Measurements from ENCODE around the gene CDC7.
A peak's percentile ranks its signal among the peaks of the same experiment; 100 is the strongest.

CDC7 gene

GRCh38 chr1:91545506-91546300 is 45.1 kb downstream of the CDC7 start:
- DNase-seq (ENCODE audit: low read depth) = no peak
- H3K4me3 ChIP-seq (ENCODE audit: low read depth, low read length) = no peak overlapping the region

GRCh38 chr1:91546301-91546581 is 45.6 kb downstream of the CDC7 start:
- DNase-seq (ENCODE audit: low read depth) = no peak
- no peak overlapping the region for H3K4me3 ChIP-seq (ENCODE audit: low read depth, low read length)

- no peak overlapping the region for H3K4me3 ChIP-seq (ENCODE audit: low read depth, low read length)
- DNase-seq (ENCODE audit: low read depth) = no peak
These were observed 46.2 kb downstream of the CDC7 start for GRCh38 chr1:91546876-91547275.

- no peak for DNase-seq (ENCODE audit: low read depth)
- no peak overlapping the region for H3K4me3 ChIP-seq (ENCODE audit: low read depth, low read length)
These were observed 47.9 kb downstream of the CDC7 start for GRCh38 chr1:91548376-91549040.

- H3K4me3 ChIP-seq (ENCODE audit: low read depth, low read length) = no peak overlapping the region
- no peak for DNase-seq (ENCODE audit: low read depth)
These were observed 48.5 kb downstream of the CDC7 start for GRCh38 chr1:91549041-91549735.

- DNase-seq (ENCODE audit: low read depth) = no peak
- H3K4me3 ChIP-seq (ENCODE audit: low read depth, low read length) = no peak overlapping the region
These were observed 50.3 kb downstream of the CDC7 start for GRCh38 chr1:91550961-91551360.

GRCh38 chr1:91552091-91552490 is 51.4 kb downstream of the CDC7 start:
- H3K4me3 ChIP-seq (ENCODE audit: low read depth, low read length) = no peak overlapping the region
- DNase-seq (ENCODE audit: low read depth) = no peak

GRCh38 chr1:91552596-91552995 is 51.9 kb downstream of the CDC7 start:
- no peak overlapping the region for H3K4me3 ChIP-seq (ENCODE audit: low read depth, low read length)
- DNase-seq (ENCODE audit: low read depth) = no peak

- H3K4me3 ChIP-seq (ENCODE audit: low read depth, low read length) = no peak overlapping the region
- peak; percentile 54 for DNase-seq (ENCODE audit: low read depth)
These were observed 52.5 kb downstream of the CDC7 start for GRCh38 chr1:91553177-91553591.

GRCh38 chr1:91555074-91555730 is 54.6 kb downstream of the CDC7 start:
- no peak for DNase-seq (ENCODE audit: low read depth)

GRCh38 chr1:91555821-91556531 is 55.3 kb downstream of the CDC7 start:
- DNase-seq (ENCODE audit: low read depth) = peak; percentile 85

More at GRCh38 chr1:91555074-91555730, 54.6 kb downstream of the CDC7 start:
- H3K4me3 ChIP-seq (ENCODE audit: low read depth, low read length) = no peak overlapping the region

GRCh38 chr1:91556556-91556955 is 55.9 kb downstream of the CDC7 start:
- no peak for DNase-seq (ENCODE audit: low read depth)
- H3K4me3 ChIP-seq (ENCODE audit: low read depth, low read length) = no peak overlapping the region

More at GRCh38 chr1:91555821-91556531, 55.3 kb downstream of the CDC7 start:
- H3K4me3 ChIP-seq (ENCODE audit: low read depth, low read length) = no peak overlapping the region

- H3K4me3 ChIP-seq (ENCODE audit: low read depth, low read length) = no peak overlapping the region
- DNase-seq (ENCODE audit: low read depth) = peak; percentile 62
These were observed 56.5 kb downstream of the CDC7 start for GRCh38 chr1:91557039-91557690.

GRCh38 chr1:91557826-91558225 is 57.2 kb downstream of the CDC7 start:
- H3K4me3 ChIP-seq (ENCODE audit: low read depth, low read length) = no peak overlapping the region
- DNase-seq (ENCODE audit: low read depth) = no peak

- H3K4me3 ChIP-seq (ENCODE audit: low read depth, low read length) = no peak overlapping the region
- DNase-seq (ENCODE audit: low read depth) = no peak
These were observed 58.5 kb downstream of the CDC7 start for GRCh38 chr1:91559046-91559750.

- no peak for DNase-seq (ENCODE audit: low read depth)
These were observed 59.4 kb downstream of the CDC7 start for GRCh38 chr1:91559838-91560565.

GRCh38 chr1:91564888-91565701 is 64.4 kb downstream of the CDC7 start:
- DNase-seq (ENCODE audit: low read depth) = peak; percentile 69

More at GRCh38 chr1:91559838-91560565, 59.4 kb downstream of the CDC7 start:
- H3K4me3 ChIP-seq (ENCODE audit: low read depth, low read length) = no peak overlapping the region

More at GRCh38 chr1:91564888-91565701, 64.4 kb downstream of the CDC7 start:
- no peak overlapping the region for H3K4me3 ChIP-seq (ENCODE audit: low read depth, low read length)
